GM23338 (cell line): Measurements from ENCODE around the gene TOX2. TPM values are rescaled to one million over a fixed set of nuclear protein-coding genes. Genes with fewer than 3 reads are reported as not detected.

Source experiments
- ATAC-seq: fragments of 200-7000 bp; cut with Tn5 transposase; 3 replicates; pipeline ENCODE4 v1.9.1; 2020
- DNase-seq: peaks from one replicate; pipeline ENCODE4 v3.0.0-alpha.2; 2015; ENCODE audit warnings: low spot score
- H2AFZ ChIP-seq: fragments of 200-600 bp; sonication (generic); 2 replicates; pipeline ENCODE4 v1.8.0; 2016; ENCODE audit warnings: antibody characterized with exemption, mild to moderate bottlenecking, moderate library complexity
- H3F3A ChIP-seq: fragments of 200-600 bp; sonication (generic); replicated peaks from 2 replicates; pipeline ENCODE4 v1.8.0; 2017; ENCODE audit warnings: antibody characterized with exemption, mixed run types, low read depth
- H3K27ac ChIP-seq: fragments of 200-600 bp; sonication (generic); 2 replicates; pipeline ENCODE4 v1.6.1; 2016; ENCODE audit warnings: low read depth
- H3K27me3 ChIP-seq: fragments of 200-600 bp; sonication (generic); 2 replicates; pipeline ENCODE4 v1.8.0; 2016; ENCODE audit warnings: mild to moderate bottlenecking, mixed run types, moderate library complexity; ENCODE audit not compliant: insufficient read depth
- H3K36me3 ChIP-seq: fragments of 200-600 bp; sonication (generic); 2 replicates; pipeline ENCODE4 v1.8.0; 2016; ENCODE audit warnings: mild to moderate bottlenecking; ENCODE audit not compliant: insufficient read depth
- H3K4me1 ChIP-seq: fragments of 200-600 bp; sonication (generic); 2 replicates; pipeline ENCODE4 v1.8.0; 2016; ENCODE audit warnings: mild to moderate bottlenecking, moderate library complexity; ENCODE audit not compliant: insufficient read depth
- H3K4me2 ChIP-seq: fragments of 200-600 bp; sonication (generic); 2 replicates; pipeline ENCODE4 v1.7.1; 2017; ENCODE audit warnings: mixed run types
- H3K4me3 ChIP-seq: fragments of 200-600 bp; sonication (generic); 2 replicates; pipeline ENCODE4 v1.6.1; 2016; ENCODE audit warnings: mixed run types
- H3K79me2 ChIP-seq: fragments of 200-600 bp; sonication (generic); replicated peaks from 2 replicates; pipeline ENCODE4 v1.8.0; 2017; ENCODE audit warnings: mild to moderate bottlenecking; ENCODE audit not compliant: insufficient read depth
- H3K9me2 ChIP-seq: fragments of 200-600 bp; sonication (generic); 2 replicates; pipeline ENCODE4 v1.8.0; 2017; ENCODE audit not compliant: insufficient read depth
- H4K20me1 ChIP-seq: fragments of 200-600 bp; sonication (generic); replicated peaks from 2 replicates; pipeline ENCODE4 v1.8.0; 2017; ENCODE audit warnings: mild to moderate bottlenecking; ENCODE audit not compliant: insufficient read depth
- H3K27ac Mint-ChIP-seq: 2 replicates; pipeline ENCODE4 v1.8.0; 2020; ENCODE audit warnings: inconsistent platforms, mild to moderate bottlenecking, moderate library complexity, mixed read lengths
- H3K27me3 Mint-ChIP-seq: 3 replicates; pipeline ENCODE4 v1.8.0; 2022; ENCODE audit warnings: low read depth, mild to moderate bottlenecking, moderate library complexity, mixed read lengths, inconsistent platforms; ENCODE audit not compliant: insufficient read depth, poor library complexity
- H3K36me3 Mint-ChIP-seq: 3 replicates; pipeline ENCODE4 v1.8.0; 2021; ENCODE audit warnings: low read depth, mild to moderate bottlenecking, inconsistent platforms, moderate library complexity, mixed read lengths
- H3K4me1 Mint-ChIP-seq: 3 replicates; pipeline ENCODE4 v1.8.0; 2020; ENCODE audit warnings: mild to moderate bottlenecking, inconsistent platforms, mixed read lengths
- H3K4me3 Mint-ChIP-seq: 3 replicates; pipeline ENCODE4 v1.8.0; 2021; ENCODE audit warnings: moderate library complexity, mild to moderate bottlenecking, inconsistent platforms, mixed read lengths
- H3K9me3 Mint-ChIP-seq: 3 replicates; pipeline ENCODE4 v1.8.0; 2020; ENCODE audit warnings: moderate library complexity, mild to moderate bottlenecking, inconsistent platforms, mixed read lengths
- CREB1 ChIP-seq: fragments of 250-450 bp; sonication (Bioruptor Pico); IDR thresholded peaks from 2 replicates; pipeline ENCODE4 v1.5.0; 2020; ENCODE audit warnings: low read depth, mild to moderate bottlenecking, moderate library complexity
- CTCF ChIP-seq, 2 experiments: fragments of 200-600 bp in 1 of 2; sonication (generic) in 1 of 2; conservative IDR thresholded peaks; 2 replicates each; pipeline versions ENCODE4 v1.5.1 to v1.6.1; 2016 to 2017; ENCODE audit warnings: antibody characterized with exemption in 2 of 2, low read depth in 2 of 2, mild to moderate bottlenecking in 2 of 2, moderate library complexity in 1 of 2
- ETS1 ChIP-seq: IDR thresholded peaks from 2 replicates; pipeline ENCODE4 v1.6.1; 2016; ENCODE audit warnings: antibody characterized with exemption
- EZH2 ChIP-seq: fragments of 200-600 bp; sonication (generic); IDR thresholded peaks from one replicate; pipeline ENCODE4 v1.8.0; 2017; ENCODE audit warnings: antibody characterized with exemption, mild to moderate bottlenecking, low read depth; ENCODE audit not compliant: unreplicated experiment
- EZH2phosphoT487 ChIP-seq: fragments of 200-600 bp; sonication (generic); IDR thresholded peaks from one replicate; pipeline ENCODE4 v1.8.1; 2018; ENCODE audit warnings: antibody characterized with exemption; ENCODE audit not compliant: unreplicated experiment
- JUNB ChIP-seq: IDR thresholded peaks from one replicate; pipeline ENCODE4 v1.6.1; 2016; ENCODE audit warnings: antibody characterized with exemption; ENCODE audit not compliant: unreplicated experiment
- NANOG ChIP-seq: IDR thresholded peaks from 2 replicates; pipeline ENCODE4 v1.6.1; 2016; ENCODE audit warnings: antibody characterized with exemption, borderline replicate concordance
- POLR2AphosphoS5 ChIP-seq: IDR thresholded peaks from 2 replicates; pipeline ENCODE4 v1.6.1; 2016; ENCODE audit warnings: antibody characterized with exemption, low read depth
- REST ChIP-seq: IDR thresholded peaks from one replicate; pipeline ENCODE4 v1.6.1; 2018; ENCODE audit warnings: antibody characterized with exemption; ENCODE audit not compliant: unreplicated experiment
- STAT1 ChIP-seq: IDR thresholded peaks from one replicate; pipeline ENCODE4 v1.6.1; 2016; ENCODE audit warnings: antibody characterized with exemption; ENCODE audit not compliant: unreplicated experiment
- ZNF114 ChIP-seq: fragments of 250-450 bp; sonication (Bioruptor Pico); IDR thresholded peaks from 2 replicates; pipeline ENCODE4 v1.5.0; 2020; ENCODE audit warnings: mild to moderate bottlenecking, moderate library complexity
- ZNF331 ChIP-seq: fragments of 250-450 bp; sonication (Bioruptor Pico); IDR thresholded peaks from 2 replicates; pipeline ENCODE4 v1.5.0; 2020; ENCODE audit warnings: low read depth, mild to moderate bottlenecking, moderate library complexity
- polyA plus RNA-seq: library from polyadenylated mRNA; unstranded; fragments of >200 nt; fragmentation: Nextera tagmentation; extraction: Ambion mirVana; gene quantifications from 2 replicates; pipeline ENCODE4 v1.2.1, GENCODE V29; 2016
- total RNA-seq: library from RNA; depleted of rRNA; stranded (reverse); fragments of >200 nt; shearing (Covaris generic); gene quantifications from 2 replicates; pipeline ENCODE4 v1.2.3, GENCODE V29; 2014
- TF ChIP-seq, protein P1 (sequence below): fragments of 250-450 bp; sonication (Bioruptor Pico); IDR thresholded peaks from 2 replicates; pipeline ENCODE4 v1.5.0; 2020; ENCODE audit warnings: mild to moderate bottlenecking, moderate library complexity

The TOX2 gene
- total and polyA plus RNA-seq, 2 experiments from 2014 or later, result 1.4 to 1.5 TPM

DNA sequence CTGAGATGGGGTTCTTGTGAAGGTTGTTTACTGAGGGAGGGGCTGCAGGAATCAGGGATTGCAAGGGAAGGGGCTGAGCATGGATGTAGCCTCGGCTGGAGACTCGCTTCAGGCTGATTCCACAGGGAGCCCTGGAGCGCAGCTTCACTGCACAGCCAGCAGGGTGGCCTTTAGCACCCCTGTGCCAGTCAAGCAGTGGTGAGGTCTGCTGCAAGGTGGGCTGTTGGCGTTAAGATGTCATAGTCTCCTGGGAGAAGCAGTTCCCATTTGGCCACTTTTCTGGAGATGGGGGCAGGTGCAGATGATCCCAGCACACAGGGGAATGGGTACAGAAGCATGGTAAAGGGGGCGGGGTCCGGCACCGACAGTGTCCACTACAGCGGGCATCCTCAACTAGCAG lies 126.3 kb downstream of the TOX2 start:
- DNase-seq (peak; percentile 17), ATAC-seq (peak; percentile 71)
- no peak overlapping the region for H3K27ac Mint-ChIP-seq
- no peaks in the 10 kb centered on the region for H3K79me2 ChIP-seq
- H3K9me2 ChIP-seq, result no peaks in the 10 kb centered on the region
- H3K4me1 ChIP-seq, result no peaks in the 10 kb centered on the region
- no peaks in the 10 kb centered on the region for H4K20me1 ChIP-seq
- no peak overlapping the region for H3K4me3 ChIP-seq
- H3K4me3 Mint-ChIP-seq, result no peak overlapping the region
- H3F3A ChIP-seq, result no peaks in the 10 kb centered on the region
- H3K27ac ChIP-seq, result no peak overlapping the region
- H3K4me2 ChIP-seq, result no peak overlapping the region
- H3K9me3 Mint-ChIP-seq, result no peaks in the 10 kb centered on the region; the same call in 2 of the 3 replicates
- H3K27me3 Mint-ChIP-seq, result peaks cover 4% of the 10 kb centered on the region
- no peak for TF ChIP-seq CTCF (conservative IDR thresholded peaks at IDR 0.05; ENCODE audit: low read depth in 2 of 2)
- TF ChIP-seq NANOG, result no peak
- TF ChIP-seq CREB1 (CRISPR knock-in tag), result no peak
- no peak for TF ChIP-seq EZH2phosphoT487
- TF ChIP-seq EZH2, result no peak
- TF ChIP-seq ZNF331 (CRISPR knock-in tag), result no peak
- TF ChIP-seq, protein P1, sequence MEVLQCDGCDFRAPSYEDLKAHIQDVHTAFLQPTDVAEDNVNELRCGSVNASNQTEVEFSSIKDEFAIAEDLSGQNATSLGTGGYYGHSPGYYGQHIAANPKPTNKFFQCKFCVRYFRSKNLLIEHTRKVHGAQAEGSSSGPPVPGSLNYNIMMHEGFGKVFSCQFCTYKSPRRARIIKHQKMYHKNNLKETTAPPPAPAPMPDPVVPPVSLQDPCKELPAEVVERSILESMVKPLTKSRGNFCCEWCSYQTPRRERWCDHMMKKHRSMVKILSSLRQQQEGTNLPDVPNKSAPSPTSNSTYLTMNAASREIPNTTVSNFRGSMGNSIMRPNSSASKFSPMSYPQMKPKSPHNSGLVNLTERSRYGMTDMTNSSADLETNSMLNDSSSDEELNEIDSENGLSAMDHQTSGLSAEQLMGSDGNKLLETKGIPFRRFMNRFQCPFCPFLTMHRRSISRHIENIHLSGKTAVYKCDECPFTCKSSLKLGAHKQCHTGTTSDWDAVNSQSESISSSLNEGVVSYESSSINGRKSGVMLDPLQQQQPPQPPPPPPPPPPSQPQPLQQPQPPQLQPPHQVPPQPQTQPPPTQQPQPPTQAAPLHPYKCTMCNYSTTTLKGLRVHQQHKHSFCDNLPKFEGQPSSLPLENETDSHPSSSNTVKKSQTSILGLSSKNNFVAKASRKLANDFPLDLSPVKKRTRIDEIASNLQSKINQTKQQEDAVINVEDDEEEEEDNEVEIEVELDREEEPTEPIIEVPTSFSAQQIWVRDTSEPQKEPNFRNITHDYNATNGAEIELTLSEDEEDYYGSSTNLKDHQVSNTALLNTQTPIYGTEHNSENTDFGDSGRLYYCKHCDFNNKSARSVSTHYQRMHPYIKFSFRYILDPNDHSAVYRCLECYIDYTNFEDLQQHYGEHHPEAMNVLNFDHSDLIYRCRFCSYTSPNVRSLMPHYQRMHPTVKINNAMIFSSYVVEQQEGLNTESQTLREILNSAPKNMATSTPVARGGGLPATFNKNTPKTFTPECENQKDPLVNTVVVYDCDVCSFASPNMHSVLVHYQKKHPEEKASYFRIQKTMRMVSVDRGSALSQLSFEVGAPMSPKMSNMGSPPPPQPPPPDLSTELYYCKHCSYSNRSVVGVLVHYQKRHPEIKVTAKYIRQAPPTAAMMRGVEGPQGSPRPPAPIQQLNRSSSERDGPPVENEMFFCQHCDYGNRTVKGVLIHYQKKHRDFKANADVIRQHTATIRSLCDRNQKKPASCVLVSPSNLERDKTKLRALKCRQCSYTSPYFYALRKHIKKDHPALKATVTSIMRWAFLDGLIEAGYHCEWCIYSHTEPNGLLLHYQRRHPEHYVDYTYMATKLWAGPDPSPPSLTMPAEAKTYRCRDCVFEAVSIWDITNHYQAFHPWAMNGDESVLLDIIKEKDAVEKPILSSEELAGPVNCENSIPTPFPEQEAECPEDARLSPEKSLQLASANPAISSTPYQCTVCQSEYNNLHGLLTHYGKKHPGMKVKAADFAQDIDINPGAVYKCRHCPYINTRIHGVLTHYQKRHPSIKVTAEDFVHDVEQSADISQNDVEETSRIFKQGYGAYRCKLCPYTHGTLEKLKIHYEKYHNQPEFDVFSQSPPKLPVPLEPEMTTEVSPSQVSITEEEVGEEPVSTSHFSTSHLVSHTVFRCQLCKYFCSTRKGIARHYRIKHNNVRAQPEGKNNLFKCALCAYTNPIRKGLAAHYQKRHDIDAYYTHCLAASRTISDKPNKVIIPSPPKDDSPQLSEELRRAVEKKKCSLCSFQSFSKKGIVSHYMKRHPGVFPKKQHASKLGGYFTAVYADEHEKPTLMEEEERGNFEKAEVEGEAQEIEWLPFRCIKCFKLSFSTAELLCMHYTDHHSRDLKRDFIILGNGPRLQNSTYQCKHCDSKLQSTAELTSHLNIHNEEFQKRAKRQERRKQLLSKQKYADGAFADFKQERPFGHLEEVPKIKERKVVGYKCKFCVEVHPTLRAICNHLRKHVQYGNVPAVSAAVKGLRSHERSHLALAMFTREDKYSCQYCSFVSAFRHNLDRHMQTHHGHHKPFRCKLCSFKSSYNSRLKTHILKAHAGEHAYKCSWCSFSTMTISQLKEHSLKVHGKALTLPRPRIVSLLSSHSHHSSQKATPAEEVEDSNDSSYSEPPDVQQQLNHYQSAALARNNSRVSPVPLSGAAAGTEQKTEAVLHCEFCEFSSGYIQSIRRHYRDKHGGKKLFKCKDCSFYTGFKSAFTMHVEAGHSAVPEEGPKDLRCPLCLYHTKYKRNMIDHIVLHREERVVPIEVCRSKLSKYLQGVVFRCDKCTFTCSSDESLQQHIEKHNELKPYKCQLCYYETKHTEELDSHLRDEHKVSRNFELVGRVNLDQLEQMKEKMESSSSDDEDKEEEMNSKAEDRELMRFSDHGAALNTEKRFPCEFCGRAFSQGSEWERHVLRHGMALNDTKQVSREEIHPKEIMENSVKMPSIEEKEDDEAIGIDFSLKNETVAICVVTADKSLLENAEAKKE (CRISPR knock-in tag), result no peak
- no peak for TF ChIP-seq STAT1
- TF ChIP-seq JUNB, result no peak
- TF ChIP-seq REST, result no peak
- no peak for TF ChIP-seq POLR2AphosphoS5
- no peak for TF ChIP-seq ZNF114 (CRISPR knock-in tag)
- no peak for TF ChIP-seq ETS1
- no peaks in the 10 kb centered on the region for H3K36me3 ChIP-seq
- no peaks in the 10 kb centered on the region for H3K27me3 ChIP-seq
- H3K36me3 Mint-ChIP-seq, result no peaks in the 10 kb centered on the region
- no peak overlapping the region for H2AFZ ChIP-seq
- no peaks in the 10 kb centered on the region for H3K4me1 Mint-ChIP-seq
